Endothelial cell of umbilical vein (primary cell): ENCODE measurements around the gene ANKLE2. TPM values are rescaled to one million over a fixed set of nuclear protein-coding genes. Genes with fewer than 3 reads are reported as not detected.

ENCODE experiments used
- BruUV-seq: library from RNA; stranded (reverse); fragments of 400-500 nt; replicated peaks from 2 replicates; lab custom pipeline; 2021; lab: Mats Ljungman, UMichigan
- CTCF ChIA-PET: fragments of 300-600, 350-600 bp; sonication (Branson Sonifier 250); formaldehyde crosslinking; loops from one replicate; lab custom pipeline; 2021; ENCODE audit warnings: antibody characterized with exemption, inconsistent platforms; lab: Charles Lee
- POLR2A ChIA-PET: fragments of 300-600, 350-600 bp; sonication (Branson Sonifier 250); formaldehyde crosslinking; loops from one replicate; lab custom pipeline; 2021; ENCODE audit warnings: antibody characterized with exemption, inconsistent platforms; lab: Charles Lee
- DNase-seq: peaks from one replicate; pipeline ENCODE4 v3.0.0-alpha.2; 2011; ENCODE audit warnings: low read depth, low spot score
- FAIRE-seq: peaks from 2 replicates; lab custom pipeline; 2011; peaks lifted over from hg19 to GRCh38; lab: Jason Lieb, UNC
- H2AFZ ChIP-seq: 2 replicates; pipeline ENCODE4 v1.6.0; 2012; ENCODE audit warnings: low read depth, low read length, control low read depth, inconsistent platforms
- H3K27ac ChIP-seq: 2 replicates; pipeline ENCODE4 v1.5.1; 2011; ENCODE audit warnings: low read depth, mild to moderate bottlenecking, control low read depth, low read length, moderate library complexity; ENCODE audit not compliant: insufficient read depth
- H3K27me3 ChIP-seq, 2 experiments: 2 replicates each; pipeline versions ENCODE4 v1.6.0 to v1.6.1; 2011; ENCODE audit warnings: low read length in 2 of 2, mixed read lengths in 1 of 2; ENCODE audit not compliant: control insufficient read depth in 2 of 2, insufficient read depth in 2 of 2
- H3K36me3 ChIP-seq, 2 experiments: 2 replicates in 1 of 2; 3 replicates in 1 of 2; pipeline ENCODE4 v1.5.1; 2011; ENCODE audit warnings: low read length in 2 of 2, mild to moderate bottlenecking in 1 of 2, moderate library complexity in 1 of 2; ENCODE audit not compliant: control insufficient read depth in 2 of 2, insufficient read depth in 2 of 2; ENCODE audit errors: extremely low read depth in 1 of 2
- H3K4me1 ChIP-seq: 3 replicates; pipeline ENCODE4 v1.5.1; 2011; ENCODE audit warnings: mild to moderate bottlenecking, low read length; ENCODE audit not compliant: control insufficient read depth, insufficient read depth; ENCODE audit errors: extremely low read depth
- H3K4me2 ChIP-seq: 2 replicates; pipeline ENCODE4 v1.6.1; 2011; ENCODE audit warnings: low read length, control low read depth, mixed read lengths; ENCODE audit not compliant: insufficient read depth
- H3K4me3 ChIP-seq, 3 experiments: fragments of 200-600 bp in 1 of 3; sonication (generic), shearing (Covaris generic) in 1 of 3; replicated peaks in 1 of 3; 2 replicates each; pipeline ENCODE4 v1.5.1; 2011 to 2016; ENCODE audit warnings: control low read depth in 3 of 3, low read length in 3 of 3, mild to moderate bottlenecking in 2 of 3, inconsistent platforms in 1 of 3, low read depth in 1 of 3, moderate library complexity in 1 of 3; ENCODE audit not compliant: insufficient read depth in 1 of 3
- H3K79me2 ChIP-seq: 2 replicates; pipeline ENCODE4 v1.6.0; 2012; ENCODE audit warnings: low read length, inconsistent platforms; ENCODE audit not compliant: control insufficient read depth, insufficient read depth
- H3K9ac ChIP-seq: replicated peaks from 2 replicates; pipeline ENCODE3; 2011; ENCODE audit warnings: low read length, control low read depth; ENCODE audit not compliant: insufficient read depth; ENCODE audit errors: extremely low read depth
- H3K9me1 ChIP-seq: replicated peaks from 3 replicates; pipeline ENCODE4 v1.6.0; 2011; ENCODE audit warnings: mild to moderate bottlenecking, low read length; ENCODE audit not compliant: control insufficient read depth, insufficient read depth; ENCODE audit errors: extremely low read depth
- H3K9me3 ChIP-seq: replicated peaks from 2 replicates; pipeline ENCODE4 v1.5.1; 2012; ENCODE audit warnings: low read length, inconsistent platforms; ENCODE audit not compliant: control insufficient read depth, insufficient read depth
- H4K20me1 ChIP-seq: replicated peaks from 2 replicates; pipeline ENCODE3; 2011; ENCODE audit warnings: mild to moderate bottlenecking, low read length; ENCODE audit not compliant: control insufficient read depth, insufficient read depth; ENCODE audit errors: extremely low read depth
- FOS ChIP-seq: IDR thresholded peaks from 2 replicates; pipeline ENCODE4 v1.6.1; 2011; ENCODE audit warnings: mild to moderate bottlenecking, low read length, moderate library complexity, borderline replicate concordance; ENCODE audit not compliant: insufficient read depth
- GATA2 ChIP-seq: IDR thresholded peaks from 2 replicates; pipeline ENCODE4 v1.7.0; 2011; ENCODE audit warnings: low read depth, mild to moderate bottlenecking, moderate library complexity, mixed read lengths, low read length; ENCODE audit not compliant: insufficient read length, insufficient read depth
- JUN ChIP-seq: IDR thresholded peaks from 2 replicates; pipeline ENCODE4 v1.6.1; 2011; ENCODE audit warnings: borderline replicate concordance, low read depth; ENCODE audit not compliant: insufficient read length, insufficient read depth
- POLR2A ChIP-seq: IDR thresholded peaks from 2 replicates; pipeline ENCODE4 v1.6.1; 2012; ENCODE audit warnings: low read depth, mild to moderate bottlenecking, control low read depth, low read length
- POLR2AphosphoS5 ChIP-seq: IDR thresholded peaks from 2 replicates; pipeline ENCODE4 v1.6.1; 2012; ENCODE audit warnings: low read depth, mild to moderate bottlenecking, control low read depth, low read length, moderate library complexity; ENCODE audit not compliant: insufficient read depth
- dilution Hi-C: fragments of 300-500 bp; cut with MboI; formaldehyde crosslinking; loops from one replicate; pipeline ENCODE4 v1.15.0; 2019; ENCODE audit warnings: low sequenced_read_pairs; ENCODE audit not compliant: extremely low pct_ligation_motif_present
- intact Hi-C: fragments of 100-400 bp; cut with micrococcal nuclease; formaldehyde crosslinking; loops from one replicate; pipeline ENCODE4 v1.10.0; 2022
- polyA plus RNA-seq, 4 experiments: library from polyadenylated mRNA; depleted of rRNA in 3 of 4; stranded (reverse) in 3 of 4; unstranded in 1 of 4; fragments of >200 nt; gene quantifications; 2 replicates each; pipeline versions ENCODE4 v1.2.1 to v1.2.3, GENCODE V29; 2011 to 2012; ENCODE audit warnings: missing spikeins in 1 of 4
- total RNA-seq: library from RNA; stranded (reverse); gene quantifications from 2 replicates; pipeline ENCODE4 v1.2.3, GENCODE V29; 2021
- TF ChIP-seq, protein P1 (sequence below), 2 donors: IDR thresholded peaks; 1 replicate in 1 of 2; 2 replicates in 1 of 2; pipeline ENCODE4 v1.5.1; 2011; ENCODE audit warnings: low read length in 2 of 2, mild to moderate bottlenecking in 2 of 2, moderate library complexity in 2 of 2, control low read depth in 1 of 2, inconsistent platforms in 1 of 2, low read depth in 1 of 2; ENCODE audit not compliant: insufficient read depth in 1 of 2; ENCODE audit errors: extremely low read depth in 1 of 2
- TF ChIP-seq, protein P2 (sequence below): IDR thresholded peaks from 2 replicates; pipeline ENCODE4 v1.6.1; 2011; ENCODE audit not compliant: insufficient read depth, insufficient read length

Gene ANKLE2
- total and polyA plus RNA-seq, 2 donors (not counting 3 experiments of a cell fraction or from before 2014, with no cell fraction given) = 75.8 to 112 TPM

DNA sequence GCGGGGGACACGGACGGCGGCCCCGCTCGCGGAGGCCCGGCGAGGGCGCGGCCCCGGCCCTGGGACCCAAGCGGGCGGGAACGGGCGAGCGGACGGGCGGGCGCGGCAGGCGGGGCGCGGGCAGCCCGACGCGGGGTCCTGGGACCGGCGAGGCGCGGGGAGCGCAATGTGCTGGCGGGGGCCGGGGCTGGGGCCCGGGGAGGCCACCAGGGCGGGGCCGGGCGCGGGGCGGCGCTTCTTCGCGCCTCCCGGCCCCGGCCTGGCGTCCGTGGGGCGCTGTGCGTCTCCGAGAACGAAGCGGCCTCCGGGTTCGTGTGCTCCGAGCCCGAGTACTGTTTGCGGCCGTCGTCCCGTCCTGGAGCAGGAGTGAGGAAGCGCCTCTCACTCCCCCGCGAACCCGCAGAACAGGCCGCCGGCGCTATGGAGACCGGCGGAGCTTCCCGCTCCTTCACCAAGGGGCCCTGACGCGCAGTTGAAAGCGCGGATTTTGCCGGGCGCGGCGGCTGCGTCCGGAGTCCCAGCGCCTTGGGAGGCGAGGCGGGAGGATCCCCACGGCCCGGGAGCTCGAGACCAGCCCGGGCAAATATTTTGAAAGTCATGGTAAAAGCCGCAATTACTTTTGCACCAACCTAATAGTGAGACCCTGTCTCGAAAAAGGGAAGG lies 420 bp upstream of the ANKLE2 start:
- Histone ChIP-seq H2AFZ (peak overlapping the region; percentile 92), H3K27me3 (no peaks in the 10 kb centered on the region), H3K9me3 (no peaks in the 10 kb centered on the region), H3K27ac (peak overlapping the region; percentile 75), H3K4me3 (peak overlapping the region; percentile 61 to 81 (median 71)), H3K36me3 (peaks cover 2 to 6% of the 10 kb centered on the region in 2 experiments), H3K4me1 (peaks cover 17% of the 10 kb centered on the region), H3K9ac (peak overlapping the region; percentile 80), H3K9me1 (no peaks in the 10 kb centered on the region), H4K20me1 (peaks cover 8% of the 10 kb centered on the region), H3K4me2 (peak overlapping the region; percentile 82), H3K79me2 (peaks cover 44% of the 10 kb centered on the region)
- ChIA-PET POLR2A (no interaction called here), CTCF (interaction anchor here (1.3 kb wide), 1 partner anchor 21 kb away, joined by 4 read pairs; no protein-coding TSS in a partner anchor)
- TF ChIP-seq GATA2 (no peak), FOS (no peak), JUN (no peak), POLR2A (peak; percentile 89), POLR2AphosphoS5 (peak; percentile 85)
- TF ChIP-seq, protein P1, sequence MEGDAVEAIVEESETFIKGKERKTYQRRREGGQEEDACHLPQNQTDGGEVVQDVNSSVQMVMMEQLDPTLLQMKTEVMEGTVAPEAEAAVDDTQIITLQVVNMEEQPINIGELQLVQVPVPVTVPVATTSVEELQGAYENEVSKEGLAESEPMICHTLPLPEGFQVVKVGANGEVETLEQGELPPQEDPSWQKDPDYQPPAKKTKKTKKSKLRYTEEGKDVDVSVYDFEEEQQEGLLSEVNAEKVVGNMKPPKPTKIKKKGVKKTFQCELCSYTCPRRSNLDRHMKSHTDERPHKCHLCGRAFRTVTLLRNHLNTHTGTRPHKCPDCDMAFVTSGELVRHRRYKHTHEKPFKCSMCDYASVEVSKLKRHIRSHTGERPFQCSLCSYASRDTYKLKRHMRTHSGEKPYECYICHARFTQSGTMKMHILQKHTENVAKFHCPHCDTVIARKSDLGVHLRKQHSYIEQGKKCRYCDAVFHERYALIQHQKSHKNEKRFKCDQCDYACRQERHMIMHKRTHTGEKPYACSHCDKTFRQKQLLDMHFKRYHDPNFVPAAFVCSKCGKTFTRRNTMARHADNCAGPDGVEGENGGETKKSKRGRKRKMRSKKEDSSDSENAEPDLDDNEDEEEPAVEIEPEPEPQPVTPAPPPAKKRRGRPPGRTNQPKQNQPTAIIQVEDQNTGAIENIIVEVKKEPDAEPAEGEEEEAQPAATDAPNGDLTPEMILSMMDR (IDR thresholded peaks at IDR 0.05; ENCODE audit: extremely low read depth in 1 of 2, insufficient read depth in 1 of 2, low read depth in 1 of 2, low read length in 2 of 2) = peak in 1 of 2 donors; percentile 25
- TF ChIP-seq, protein P2, sequence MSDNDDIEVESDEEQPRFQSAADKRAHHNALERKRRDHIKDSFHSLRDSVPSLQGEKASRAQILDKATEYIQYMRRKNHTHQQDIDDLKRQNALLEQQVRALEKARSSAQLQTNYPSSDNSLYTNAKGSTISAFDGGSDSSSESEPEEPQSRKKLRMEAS = no peak
- peak; percentile 90 for DNase-seq
- BruUV-seq = TSS peak; percentile 59
- dilution Hi-C loops = no loop called here
- peak; percentile 84 for FAIRE-seq
- intact Hi-C loops = loop anchor here (1.0 to 2.0 kb wide), 3 partner anchors 51 to 75 kb away; partner anchors contain the start of genes GOLGA3, PGAM5, POLE and PXMP2
